K562 (cell line): ENCODE data around the gene B3GALT4. TPM values are rescaled to one million over a fixed set of nuclear protein-coding genes. Genes with fewer than 3 reads are reported as not detected.
A peak's percentile ranks its signal among the peaks of the same experiment; 100 is the strongest.

Experiments used
- ASH1L ChIP-seq: fragments of 450-650 bp; IDR thresholded peaks from 2 replicates; pipeline ENCODE4 v1.6.1; 2018; ENCODE audit warnings: borderline replicate concordance, mild to moderate bottlenecking, low read depth; ENCODE audit not compliant: partially characterized antibody
- CC2D1A ChIP-seq: fragments of 450-650 bp; IDR thresholded peaks from 2 replicates; pipeline ENCODE4 v1.6.1; 2017; ENCODE audit warnings: mild to moderate bottlenecking
- CHD1 ChIP-seq: fragments of 200-600 bp; sonication (generic); IDR thresholded peaks from one replicate; pipeline ENCODE4 v1.6.1; 2012; ENCODE audit warnings: mild to moderate bottlenecking, moderate library complexity, low read length, inconsistent platforms
- EWSR1 ChIP-seq: fragments of 450-650 bp; IDR thresholded peaks from 2 replicates; pipeline ENCODE4 v1.6.1; 2018; ENCODE audit warnings: borderline replicate concordance, mild to moderate bottlenecking, low read depth, moderate library complexity; ENCODE audit not compliant: partially characterized antibody
- GATA2 ChIP-seq: sonication (generic); formaldehyde crosslinking; IDR thresholded peaks from 2 replicates; pipeline ENCODE4 v1.4.0; 2020; ENCODE audit warnings: mild to moderate bottlenecking, missing genetic modification reagents
- KLF6 ChIP-seq: fragments of 250-450 bp; sonication (Bioruptor Pico); IDR thresholded peaks from 2 replicates; pipeline ENCODE4 v1.4.0; 2020; ENCODE audit warnings: mild to moderate bottlenecking, moderate library complexity, borderline replicate concordance
- MAFG ChIP-seq: fragments of 450-650 bp; conservative IDR thresholded peaks from 2 replicates; pipeline ENCODE4 v1.6.1; 2016; ENCODE audit warnings: missing genetic modification characterization, missing compliant biosample characterization
- MLLT1 ChIP-seq, 2 experiments: fragments of 450-650 bp; IDR thresholded peaks; 2 replicates each; pipeline ENCODE4 v1.6.1; 2016
- MTA1 ChIP-seq: fragments of 450-650 bp; IDR thresholded peaks from 2 replicates; pipeline ENCODE4 v1.6.1; 2017; ENCODE audit warnings: borderline replicate concordance
- NFXL1 ChIP-seq: fragments of 450-650 bp; formaldehyde crosslinking; IDR thresholded peaks from 2 replicates; pipeline ENCODE4 v1.4.0; 2021; ENCODE audit warnings: mild to moderate bottlenecking
- PHF21A ChIP-seq: fragments of 450-650 bp; IDR thresholded peaks from 2 replicates; pipeline ENCODE4 v1.6.1; 2017; ENCODE audit warnings: low read depth, borderline replicate concordance
- PHF8 ChIP-seq: fragments of 200-600 bp; sonication (generic); IDR thresholded peaks from 2 replicates; pipeline ENCODE4 v1.6.1; 2012; ENCODE audit warnings: mixed run types, mild to moderate bottlenecking, inconsistent platforms, low read length, moderate library complexity, borderline replicate concordance
- PHTF2 ChIP-seq: fragments of 250-450 bp; sonication (Bioruptor Pico); IDR thresholded peaks from 2 replicates; pipeline ENCODE4 v1.5.0; 2021; ENCODE audit warnings: mild to moderate bottlenecking
- PYGO2 ChIP-seq: fragments of 450-650 bp; IDR thresholded peaks from 2 replicates; pipeline ENCODE4 v1.6.1; 2016; ENCODE audit warnings: mild to moderate bottlenecking, missing genetic modification characterization, moderate library complexity, missing compliant biosample characterization
- SPI1 ChIP-seq: IDR thresholded peaks from 2 replicates; pipeline ENCODE4 v1.6.1; 2011; ENCODE audit warnings: low read depth, low read length, control low read depth, borderline replicate concordance
- TCFL5 ChIP-seq: fragments of 250-450 bp; sonication (Bioruptor Pico); conservative IDR thresholded peaks from 2 replicates; pipeline ENCODE4 v1.6.1; 2021; ENCODE audit warnings: mild to moderate bottlenecking, moderate library complexity, matching md5 sums
- TSC22D4 ChIP-seq: fragments of 450-650 bp; IDR thresholded peaks from 2 replicates; pipeline ENCODE4 v1.6.1; 2016; ENCODE audit warnings: missing genetic modification characterization, missing biosample characterization, control low read depth
- ZKSCAN3 ChIP-seq: fragments of 250-450 bp; sonication (Bioruptor Pico); IDR thresholded peaks from 2 replicates; pipeline ENCODE4 v1.4.0; 2020
- ZNF165 ChIP-seq: fragments of 250-450 bp; sonication (Bioruptor Pico); IDR thresholded peaks from 2 replicates; pipeline ENCODE4 v1.4.0; 2020; ENCODE audit warnings: borderline replicate concordance
- ZNF175 ChIP-seq: fragments of 200-800 bp; sonication (Bioruptor generic); IDR thresholded peaks from 2 replicates; pipeline ENCODE4 v1.6.1; 2016; ENCODE audit warnings: low read depth, mild to moderate bottlenecking, missing genetic modification characterization, missing compliant biosample characterization
- ZNF445 ChIP-seq: fragments of 250-450 bp; sonication (Bioruptor Pico); IDR thresholded peaks from 2 replicates; pipeline ENCODE4 v1.4.0; 2020; ENCODE audit warnings: low read depth, mild to moderate bottlenecking, moderate library complexity
- polyA plus RNA-seq, 8 experiments: library from polyadenylated mRNA; depleted of rRNA in 4 of 8; stranded (reverse) in 5 of 8; unstranded in 3 of 8; fragments of >200 nt; fragmentation: Nextera tagmentation in 2 of 8; fragmentation: Illumina TruSeq in 1 of 8; extraction: Ambion mirVana in 2 of 8; extraction: Trizol in 1 of 8; gene quantifications; 2 replicates each; pipeline versions ENCODE4 v1.2.1 to v1.2.3, GENCODE V29; 2011 to 2014; ENCODE audit warnings: inconsistent platforms in 1 of 8, missing spikeins in 1 of 8
- total RNA-seq, 7 experiments: library from RNA; depleted of rRNA in 6 of 7; stranded (reverse); fragments of >200 nt in 6 of 7; fragmentation: Illumina TruSeq in 2 of 7; extraction: Trizol in 2 of 7; gene quantifications; 2 replicates each; pipeline versions ENCODE4 v1.2.1 to v1.2.3, GENCODE V29; 2011 to 2021; ENCODE audit warnings: low replicate concordance in 1 of 7
- TF ChIP-seq, protein P1 (sequence below), 2 experiments: fragments of 450-650 bp; IDR thresholded peaks; 2 replicates each; pipeline ENCODE4 v1.6.1; 2018; ENCODE audit warnings: mild to moderate bottlenecking in 2 of 2, low read depth in 1 of 2; ENCODE audit not compliant: partially characterized antibody in 2 of 2
- TF ChIP-seq, protein P2 (sequence below): fragments of 200-400 bp; formaldehyde crosslinking; IDR thresholded peaks from 2 replicates; pipeline ENCODE4 v1.6.1; 2017; ENCODE audit warnings: mild to moderate bottlenecking, low read depth, low read length, moderate library complexity

Gene B3GALT4
- total and polyA plus RNA-seq, 9 of the 15 experiments (the other 6 are each of a cell fraction or from before 2014, with no cell fraction given), result 0.11 to 1.3 (median 0.53) TPM; not detected in 1

GRCh38 chr6:33276581-33276863 is 401 bp upstream of the B3GALT4 start (continued):
- TF ChIP-seq, protein P1, sequence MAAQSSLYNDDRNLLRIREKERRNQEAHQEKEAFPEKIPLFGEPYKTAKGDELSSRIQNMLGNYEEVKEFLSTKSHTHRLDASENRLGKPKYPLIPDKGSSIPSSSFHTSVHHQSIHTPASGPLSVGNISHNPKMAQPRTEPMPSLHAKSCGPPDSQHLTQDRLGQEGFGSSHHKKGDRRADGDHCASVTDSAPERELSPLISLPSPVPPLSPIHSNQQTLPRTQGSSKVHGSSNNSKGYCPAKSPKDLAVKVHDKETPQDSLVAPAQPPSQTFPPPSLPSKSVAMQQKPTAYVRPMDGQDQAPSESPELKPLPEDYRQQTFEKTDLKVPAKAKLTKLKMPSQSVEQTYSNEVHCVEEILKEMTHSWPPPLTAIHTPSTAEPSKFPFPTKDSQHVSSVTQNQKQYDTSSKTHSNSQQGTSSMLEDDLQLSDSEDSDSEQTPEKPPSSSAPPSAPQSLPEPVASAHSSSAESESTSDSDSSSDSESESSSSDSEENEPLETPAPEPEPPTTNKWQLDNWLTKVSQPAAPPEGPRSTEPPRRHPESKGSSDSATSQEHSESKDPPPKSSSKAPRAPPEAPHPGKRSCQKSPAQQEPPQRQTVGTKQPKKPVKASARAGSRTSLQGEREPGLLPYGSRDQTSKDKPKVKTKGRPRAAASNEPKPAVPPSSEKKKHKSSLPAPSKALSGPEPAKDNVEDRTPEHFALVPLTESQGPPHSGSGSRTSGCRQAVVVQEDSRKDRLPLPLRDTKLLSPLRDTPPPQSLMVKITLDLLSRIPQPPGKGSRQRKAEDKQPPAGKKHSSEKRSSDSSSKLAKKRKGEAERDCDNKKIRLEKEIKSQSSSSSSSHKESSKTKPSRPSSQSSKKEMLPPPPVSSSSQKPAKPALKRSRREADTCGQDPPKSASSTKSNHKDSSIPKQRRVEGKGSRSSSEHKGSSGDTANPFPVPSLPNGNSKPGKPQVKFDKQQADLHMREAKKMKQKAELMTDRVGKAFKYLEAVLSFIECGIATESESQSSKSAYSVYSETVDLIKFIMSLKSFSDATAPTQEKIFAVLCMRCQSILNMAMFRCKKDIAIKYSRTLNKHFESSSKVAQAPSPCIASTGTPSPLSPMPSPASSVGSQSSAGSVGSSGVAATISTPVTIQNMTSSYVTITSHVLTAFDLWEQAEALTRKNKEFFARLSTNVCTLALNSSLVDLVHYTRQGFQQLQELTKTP (IDR thresholded peaks at IDR 0.05; ENCODE audit: low read depth in 1 of 2, partially characterized antibody in 2 of 2), result peak in 1 of 2 experiments; percentile 24
- TF ChIP-seq PHF21A (no peak), ASH1L (no peak), MLLT1 (IDR thresholded peaks at IDR 0.05) (0 out of 4 replicates have a peak, but pooled peaks of 1 of the 2 experiments have one; percentile 15), MTA1 (no peak), PHF8 (no peak), KLF6 (CRISPR knock-in tag) (no peak), ZNF175 (CRISPR knock-in tag) (no peak), CHD1 (no peak), TSC22D4 (tag) (no peak), ZNF165 (CRISPR knock-in tag) (no peak), EWSR1 (peak; percentile 38), CC2D1A (no peak), NFXL1 (CRISPR knock-in tag) (peak; percentile 15; the same call in 1 of the 2 replicates), SPI1 (no peak), MAFG (no peak), TCFL5 (peak; percentile 61; the same call in 1 of the 2 replicates), ZNF445 (CRISPR knock-in tag) (no peak), ZKSCAN3 (no peak), PYGO2 (tag) (no peak), GATA2 (CRISPR knock-in tag) (no peak), PHTF2 (CRISPR knock-in tag) (no peak)
- TF ChIP-seq, protein P2, sequence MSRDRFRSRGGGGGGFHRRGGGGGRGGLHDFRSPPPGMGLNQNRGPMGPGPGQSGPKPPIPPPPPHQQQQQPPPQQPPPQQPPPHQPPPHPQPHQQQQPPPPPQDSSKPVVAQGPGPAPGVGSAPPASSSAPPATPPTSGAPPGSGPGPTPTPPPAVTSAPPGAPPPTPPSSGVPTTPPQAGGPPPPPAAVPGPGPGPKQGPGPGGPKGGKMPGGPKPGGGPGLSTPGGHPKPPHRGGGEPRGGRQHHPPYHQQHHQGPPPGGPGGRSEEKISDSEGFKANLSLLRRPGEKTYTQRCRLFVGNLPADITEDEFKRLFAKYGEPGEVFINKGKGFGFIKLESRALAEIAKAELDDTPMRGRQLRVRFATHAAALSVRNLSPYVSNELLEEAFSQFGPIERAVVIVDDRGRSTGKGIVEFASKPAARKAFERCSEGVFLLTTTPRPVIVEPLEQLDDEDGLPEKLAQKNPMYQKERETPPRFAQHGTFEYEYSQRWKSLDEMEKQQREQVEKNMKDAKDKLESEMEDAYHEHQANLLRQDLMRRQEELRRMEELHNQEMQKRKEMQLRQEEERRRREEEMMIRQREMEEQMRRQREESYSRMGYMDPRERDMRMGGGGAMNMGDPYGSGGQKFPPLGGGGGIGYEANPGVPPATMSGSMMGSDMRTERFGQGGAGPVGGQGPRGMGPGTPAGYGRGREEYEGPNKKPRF, result no peak
